CD4-positive, alpha-beta memory T cell (primary cell): ENCODE results near the gene DCAF10. TPM values are rescaled to one million over a fixed set of nuclear protein-coding genes. Genes with fewer than 3 reads are reported as not detected.
A peak's percentile ranks its signal among the peaks of the same experiment; 100 is the strongest.
"Not testable (repeated sequence)": the region's sequence is repeated elsewhere in the genome, so short reads cannot be mapped to it uniquely, and the experiment has no call there.

Source experiments
- CTCF ChIA-PET: fragments of 350-600 bp; sonication (Branson Sonifier 250); formaldehyde crosslinking; loops from one replicate; lab custom pipeline; 2021; ENCODE audit warnings: inconsistent platforms; ENCODE audit not compliant: partially characterized antibody; lab: Charles Lee
- POLR2A ChIA-PET: fragments of 350-600 bp; sonication (Branson Sonifier 250); formaldehyde crosslinking; loops from one replicate; lab custom pipeline; 2021; ENCODE audit not compliant: partially characterized antibody; lab: Charles Lee
- DNase-seq, 5 donors: peaks; one replicate each; pipeline versions ENCODE4 v3.0.0 to v3.0.0-alpha.2; 2020 to 2022; ENCODE audit warnings: mixed read lengths in 1 of 5
- H3K27ac ChIP-seq: one replicate; pipeline ENCODE4 v1.7.0; 2013; ENCODE audit warnings: low read depth, low read length
- H3K27me3 ChIP-seq: 2 replicates; pipeline ENCODE4 v1.7.0; 2013; ENCODE audit warnings: mild to moderate bottlenecking, low read length, moderate library complexity; ENCODE audit not compliant: insufficient read depth
- H3K36me3 ChIP-seq: 2 replicates; pipeline ENCODE4 v1.7.0; 2013; ENCODE audit warnings: mild to moderate bottlenecking, low read length, moderate library complexity; ENCODE audit not compliant: insufficient read depth
- H3K4me1 ChIP-seq: 2 replicates; pipeline ENCODE4 v1.7.0; 2013; ENCODE audit warnings: mild to moderate bottlenecking, low read length, moderate library complexity; ENCODE audit not compliant: insufficient read depth
- H3K4me3 ChIP-seq, 2 donors: one replicate each; pipeline ENCODE4 v1.7.0; 2013; ENCODE audit warnings: low read length in 2 of 2, mild to moderate bottlenecking in 1 of 2
- H3K9me3 ChIP-seq, 2 donors: one replicate each; pipeline ENCODE4 v1.7.0; 2013; ENCODE audit warnings: low read length in 2 of 2, control low read depth in 1 of 2; ENCODE audit not compliant: control insufficient read depth in 1 of 2
- H3K27ac Mint-ChIP-seq, 7 donors: one replicate each; pipeline ENCODE4 v1.8.0; 2020 to 2021; ENCODE audit warnings: mixed read lengths in 7 of 7, mild to moderate bottlenecking in 6 of 7, inconsistent platforms in 3 of 7, moderate library complexity in 3 of 7
- H3K27me3 Mint-ChIP-seq, 2 donors: one replicate each; pipeline ENCODE4 v1.8.0; 2020 to 2021; ENCODE audit warnings: mixed read lengths in 2 of 2
- H3K36me3 Mint-ChIP-seq, 2 donors: one replicate each; pipeline ENCODE4 v1.8.0; 2020 to 2021; ENCODE audit warnings: mixed read lengths in 2 of 2, inconsistent platforms in 1 of 2, mild to moderate bottlenecking in 1 of 2
- H3K4me1 Mint-ChIP-seq, 4 donors: one replicate each; pipeline ENCODE4 v1.8.0; 2020 to 2021; ENCODE audit warnings: mixed read lengths in 4 of 4, mild to moderate bottlenecking in 1 of 4
- H3K4me3 Mint-ChIP-seq, 8 donors: one replicate each; pipeline ENCODE4 v1.8.0; 2020 to 2021; ENCODE audit warnings: mixed read lengths in 8 of 8, mild to moderate bottlenecking in 7 of 8, moderate library complexity in 6 of 8, inconsistent platforms in 3 of 8
- H3K9me3 Mint-ChIP-seq, 8 donors: one replicate each; pipeline ENCODE4 v1.8.0; 2020 to 2021; ENCODE audit warnings: mixed read lengths in 8 of 8, mild to moderate bottlenecking in 5 of 8, inconsistent platforms in 3 of 8, moderate library complexity in 1 of 8
- intact Hi-C: fragments of 100-400 bp; cut with micrococcal nuclease; formaldehyde crosslinking; loops from one replicate; pipeline ENCODE4 v1.15.1; 2023
- polyA plus RNA-seq, 2 donors: library from polyadenylated mRNA; unstranded; fragments of 300-500 nt; fragmentation: Illumina TruSeq; gene quantifications; one replicate each; pipeline ENCODE4 v1.2.3, GENCODE V29; 2021
- total RNA-seq, 2 experiments: library from RNA; stranded (reverse); gene quantifications; one replicate each; pipeline ENCODE4 v1.2.3, GENCODE V29; 2021

The DCAF10 gene
- total and polyA plus RNA-seq, 4 experiments from 2014 or later: 20.3 to 37.1 (median 29.2) TPM

DNA sequence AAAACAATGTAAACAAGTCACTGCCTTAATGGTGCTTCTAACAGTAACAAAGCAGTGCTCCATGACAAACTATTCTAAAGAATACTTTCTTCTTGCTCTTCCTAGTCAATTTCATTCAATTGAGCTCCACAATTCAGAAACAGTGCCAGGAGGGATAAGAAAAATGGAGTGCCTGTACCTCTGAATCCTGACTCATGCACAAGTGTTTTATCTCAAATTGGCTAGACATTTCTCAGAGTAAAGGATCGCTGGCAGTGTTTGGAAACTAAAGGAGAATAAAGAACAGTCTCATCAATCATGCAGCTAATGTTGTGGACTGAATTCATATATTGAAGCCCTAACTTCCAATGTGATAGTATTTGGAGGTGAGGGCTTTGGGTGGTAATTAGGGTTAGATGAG, 75.8 kb downstream of the DCAF10 start:
- no peaks in the 10 kb centered on the region for H3K36me3 ChIP-seq
- no peak overlapping the region for H3K4me3 ChIP-seq
- Mint-ChIP-seq H3K4me3 (no peak overlapping the region), H3K36me3 (peaks cover 21 to 28% of the 10 kb centered on the region in 2 donors), H3K27me3 (no peaks in the 10 kb centered on the region), H3K4me1 (peaks cover 0 to 1% (median 0%) of the 10 kb centered on the region in 4 donors), H3K27ac (no peak overlapping the region), H3K9me3 (no peaks in the 10 kb centered on the region)
- H3K4me1 ChIP-seq: no peaks in the 10 kb centered on the region
- H3K27me3 ChIP-seq: no peaks in the 10 kb centered on the region
- intact Hi-C loops: no loop called here
- no peaks in the 10 kb centered on the region for H3K9me3 ChIP-seq
- ChIA-PET POLR2A (no interaction called here), CTCF (no interaction called here)
- no peak for DNase-seq
- no peak overlapping the region for H3K27ac ChIP-seq

DNA sequence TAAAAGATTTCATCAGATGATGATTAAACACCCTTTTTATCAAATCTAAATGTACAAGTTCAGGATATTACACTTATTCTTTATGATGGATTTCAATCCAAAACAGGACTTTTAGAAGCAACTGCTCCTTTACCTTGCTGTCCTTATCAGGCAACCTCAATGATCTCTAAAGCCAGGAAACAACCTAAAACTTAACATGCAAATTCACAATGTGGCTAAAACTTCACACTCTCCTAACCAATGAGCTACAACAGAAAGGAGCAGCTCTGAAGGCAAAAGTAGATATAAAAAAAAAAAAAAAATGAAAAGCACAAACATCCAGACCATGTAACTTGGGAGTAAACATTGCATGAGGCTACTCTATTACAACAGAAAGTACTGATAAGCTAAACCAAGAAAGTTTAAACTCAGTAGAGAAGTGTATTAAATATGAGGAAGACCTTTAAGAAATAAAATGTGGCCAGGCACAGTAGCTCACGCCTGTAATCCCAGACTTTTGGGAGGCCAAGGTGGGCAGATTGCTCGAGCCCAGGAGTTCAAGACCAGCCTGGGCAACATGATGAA, 80.4 kb downstream of the DCAF10 start:
- Histone ChIP-seq H3K4me1 (no peaks in the 10 kb centered on the region), H3K36me3 (no peaks in the 10 kb centered on the region)

DNA sequence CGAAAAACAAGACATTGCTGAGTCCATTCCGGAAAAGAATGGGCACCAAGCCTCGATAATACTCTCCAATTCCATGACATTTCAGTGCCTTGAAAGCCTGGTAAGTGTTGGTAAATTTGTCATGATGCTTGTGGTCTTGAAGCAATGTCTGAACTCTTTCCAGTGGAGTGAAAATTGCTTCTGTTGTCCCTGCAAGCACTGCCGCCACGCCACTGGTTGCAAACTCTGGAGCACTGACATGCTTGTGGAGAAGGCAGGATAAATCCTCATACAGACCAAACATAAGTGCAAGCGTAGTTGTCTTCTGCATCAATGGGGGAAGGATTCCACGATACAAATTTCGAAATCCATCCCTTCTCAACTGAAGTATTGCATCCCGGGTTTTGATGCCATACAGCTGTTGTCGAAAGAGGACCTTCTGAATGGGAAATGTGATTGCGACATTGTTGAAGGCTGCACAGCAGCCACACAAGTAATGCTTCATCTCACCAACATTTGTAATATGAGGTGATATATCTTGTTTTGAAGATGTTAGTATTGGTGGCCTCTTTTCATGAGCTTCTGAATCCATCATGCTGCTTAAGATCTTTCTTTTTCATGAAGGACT, 87.5 kb downstream of the DCAF10 start:
- peaks cover 33 to 52% of the 10 kb centered on the region in 2 donors for H3K36me3 Mint-ChIP-seq
- H3K4me1 Mint-ChIP-seq, H3K4me3 ChIP-seq, H3K27ac Mint-ChIP-seq, H3K36me3 ChIP-seq, intact Hi-C loops, H3K27me3 Mint-ChIP-seq, H3K27ac ChIP-seq, H3K9me3 Mint-ChIP-seq, H3K4me1 ChIP-seq, H3K27me3 ChIP-seq, POLR2A ChIA-PET, H3K4me3 Mint-ChIP-seq, H3K9me3 ChIP-seq, DNase-seq, CTCF ChIA-PET: not testable (repeated sequence)

More for the DNA sequence above, 80.4 kb downstream of the DCAF10 start:
- Mint-ChIP-seq H3K4me1 (peaks cover 0 to 6% (median under 1%) of the 10 kb centered on the region in 4 donors), H3K9me3 (no peaks in the 10 kb centered on the region), H3K36me3 (peaks cover 31 to 33% of the 10 kb centered on the region in 2 donors), H3K27me3 (no peaks in the 10 kb centered on the region), H3K4me3 (no peak overlapping the region), H3K27ac (peak overlapping the region in 1 of 7 donors; percentile 59)
- intact Hi-C loops: no loop called here
- Histone ChIP-seq H3K4me3 (no peak overlapping the region), H3K9me3 (no peaks in the 10 kb centered on the region), H3K27me3 (no peaks in the 10 kb centered on the region), H3K27ac (no peak overlapping the region)
- DNase-seq: no peak
- CTCF ChIA-PET: no interaction called here
- POLR2A ChIA-PET: no interaction called here

DNA sequence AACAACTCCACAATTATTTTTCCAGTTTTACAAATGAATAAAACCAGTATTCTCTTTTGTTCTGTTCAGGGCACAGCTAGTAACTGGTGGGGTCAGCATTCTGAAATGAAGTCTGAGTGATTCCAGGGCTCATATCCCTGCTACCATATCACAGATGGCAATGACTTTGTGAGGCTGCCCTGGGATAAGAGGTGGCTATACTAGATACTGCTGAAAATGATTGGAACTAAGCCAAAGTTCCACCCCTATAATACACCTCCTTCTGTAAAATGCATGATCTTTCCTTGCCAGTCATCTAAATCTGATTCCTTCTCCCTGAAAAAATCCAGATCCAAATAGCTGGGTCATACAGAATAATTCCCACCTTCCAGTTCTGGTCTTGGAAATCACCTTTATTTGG, 88.9 kb downstream of the DCAF10 start:
- no peaks in the 10 kb centered on the region for H3K27me3 ChIP-seq
- H3K27ac Mint-ChIP-seq: peak overlapping the region in 2 of 7 donors; percentile 4 to 48
- H3K4me1 ChIP-seq: no peaks in the 10 kb centered on the region
- H3K4me1 Mint-ChIP-seq: peaks cover 0 to 5% (median 1%) of the 10 kb centered on the region in 4 donors
- H3K9me3 ChIP-seq: no peaks in the 10 kb centered on the region
- no peak overlapping the region for H3K4me3 ChIP-seq
- H3K27me3 Mint-ChIP-seq: no peaks in the 10 kb centered on the region
- no peaks in the 10 kb centered on the region for H3K9me3 Mint-ChIP-seq
- H3K36me3 Mint-ChIP-seq: peaks cover 42 to 62% of the 10 kb centered on the region in 2 donors
- ChIA-PET POLR2A (no interaction called here), CTCF (no interaction called here)
- no peak for DNase-seq
- H3K36me3 ChIP-seq: peaks cover 11% of the 10 kb centered on the region
- intact Hi-C loops: no loop called here
- no peak overlapping the region for H3K4me3 Mint-ChIP-seq
- H3K27ac ChIP-seq: no peak overlapping the region

DNA sequence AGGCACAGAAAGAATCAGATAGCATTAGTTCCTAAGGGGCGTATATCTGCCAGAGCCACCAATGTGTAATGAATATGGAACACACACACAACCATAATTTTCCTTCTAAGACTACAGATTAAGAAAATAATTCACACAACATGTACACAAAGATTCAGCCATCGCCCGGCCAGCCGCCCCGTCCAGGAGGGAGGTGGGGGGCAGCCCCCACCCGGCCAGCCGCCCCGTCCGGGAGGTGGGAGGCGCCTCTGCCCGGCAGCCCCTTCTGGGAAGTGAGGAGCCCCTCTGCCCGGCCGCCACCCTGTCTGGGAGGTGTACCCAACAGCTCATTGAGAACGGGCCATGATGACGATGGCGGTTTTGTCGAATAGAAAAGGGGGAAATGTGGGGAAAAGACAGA, 90.4 kb downstream of the DCAF10 start:
- intact Hi-C loops, H3K4me1 ChIP-seq, H3K4me3 ChIP-seq, H3K9me3 Mint-ChIP-seq, H3K27me3 ChIP-seq, H3K4me3 Mint-ChIP-seq, H3K27me3 Mint-ChIP-seq, H3K27ac ChIP-seq, POLR2A ChIA-PET, H3K4me1 Mint-ChIP-seq, DNase-seq, CTCF ChIA-PET, H3K27ac Mint-ChIP-seq, H3K9me3 ChIP-seq: not testable (repeated sequence)
- peaks cover 42 to 66% of the 10 kb centered on the region in 2 donors for H3K36me3 Mint-ChIP-seq
- peaks cover 20% of the 10 kb centered on the region for H3K36me3 ChIP-seq

DNA sequence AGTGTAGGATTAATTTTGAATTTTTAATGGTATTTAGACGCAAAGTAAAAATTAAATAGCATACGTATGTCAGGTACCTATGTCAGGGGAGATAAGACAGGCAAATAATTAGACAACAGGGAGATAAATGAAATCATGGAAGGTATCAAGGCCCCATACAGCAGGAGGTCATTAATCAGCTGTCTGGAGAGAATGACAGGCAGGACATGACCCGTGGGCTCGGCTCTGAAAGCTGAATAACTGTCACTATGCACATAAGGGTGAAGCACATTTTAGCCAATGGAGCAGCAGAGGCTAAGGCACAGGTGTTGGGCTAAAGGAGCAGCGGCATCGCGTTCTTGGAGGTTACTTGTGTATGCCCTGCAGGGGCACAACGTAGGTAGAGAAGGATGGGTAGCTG, 91.5 kb downstream of the DCAF10 start:
- H3K27me3 ChIP-seq: no peaks in the 10 kb centered on the region
- ChIA-PET CTCF (no interaction called here), POLR2A (no interaction called here)
- peaks cover 40 to 70% of the 10 kb centered on the region in 2 donors for H3K36me3 Mint-ChIP-seq
- peak overlapping the region in 1 of 7 donors; percentile 43 for H3K27ac Mint-ChIP-seq
- H3K27ac ChIP-seq: no peak overlapping the region
- H3K4me1 Mint-ChIP-seq: peaks cover 0 to 5% (median 1%) of the 10 kb centered on the region in 4 donors
- H3K4me3 Mint-ChIP-seq: no peak overlapping the region
- H3K36me3 ChIP-seq: peaks cover 28% of the 10 kb centered on the region
- DNase-seq: no peak
- no peak overlapping the region for H3K4me3 ChIP-seq
- H3K4me1 ChIP-seq: no peaks in the 10 kb centered on the region
- no peaks in the 10 kb centered on the region for H3K9me3 Mint-ChIP-seq
- H3K9me3 ChIP-seq: no peaks in the 10 kb centered on the region
- H3K27me3 Mint-ChIP-seq: no peaks in the 10 kb centered on the region
- intact Hi-C loops: no loop called here

DNA sequence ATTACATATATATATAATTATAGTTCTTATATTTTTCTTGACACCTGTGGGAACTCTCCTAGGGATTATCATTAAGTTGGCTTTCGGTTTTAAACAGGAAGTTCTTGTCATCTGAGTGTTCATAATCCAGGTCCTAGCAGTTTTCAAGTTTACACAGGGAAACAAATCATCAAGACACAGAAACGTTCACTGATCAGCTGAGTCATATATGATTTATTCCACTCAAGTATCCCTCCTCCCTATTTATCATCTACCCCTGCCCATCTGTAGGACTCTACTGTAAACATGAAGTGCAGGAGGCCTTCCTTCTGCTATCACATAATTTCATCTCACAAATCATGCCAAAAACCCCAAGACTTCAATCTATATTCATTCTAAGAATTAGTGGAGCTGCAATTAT, 97.1 kb downstream of the DCAF10 start:
- H3K4me3 ChIP-seq: no peak overlapping the region
- DNase-seq: no peak
- Mint-ChIP-seq H3K9me3 (no peaks in the 10 kb centered on the region), H3K27me3 (no peaks in the 10 kb centered on the region), H3K27ac (no peak overlapping the region), H3K4me1 (peaks cover 6 to 17% (median 12%) of the 10 kb centered on the region in 4 donors), H3K4me3 (no peak overlapping the region), H3K36me3 (peaks cover 17 to 51% of the 10 kb centered on the region in 2 donors)
- ChIA-PET POLR2A (no interaction called here), CTCF (no interaction called here)
- no peaks in the 10 kb centered on the region for H3K27me3 ChIP-seq
- no peak overlapping the region for H3K27ac ChIP-seq
- intact Hi-C loops: no loop called here
- H3K9me3 ChIP-seq: no peaks in the 10 kb centered on the region
- H3K4me1 ChIP-seq: peaks cover 12% of the 10 kb centered on the region
- peaks cover 36% of the 10 kb centered on the region for H3K36me3 ChIP-seq
